SK-MEL-5 (cell line): ENCODE data around the gene TMEM171. TPM values are rescaled to one million over a fixed set of nuclear protein-coding genes. Genes with fewer than 3 reads are reported as not detected.

Experiments
- DNase-seq: peaks from one replicate; pipeline ENCODE4 v3.0.0-alpha.2; 2016; ENCODE audit warnings: low read depth, low spot score
- in situ Hi-C: cut with HindIII; loops from 2 replicates; pipeline ENCODE4 v1.10.0; 2016; ENCODE audit warnings: low sequenced_read_pairs, high pct_unique_total_duplicates, low pct_unique_long_range_greater_than_20kb
- total RNA-seq: library from RNA; depleted of rRNA; stranded (reverse); fragments of >200 nt; shearing (Covaris generic); gene quantifications from 2 replicates; pipeline ENCODE4 v1.2.3, GENCODE V29; 2014

TMEM171 gene
- total RNA-seq, 1 experiment from 2014 or later = 4.8 TPM

DNA sequence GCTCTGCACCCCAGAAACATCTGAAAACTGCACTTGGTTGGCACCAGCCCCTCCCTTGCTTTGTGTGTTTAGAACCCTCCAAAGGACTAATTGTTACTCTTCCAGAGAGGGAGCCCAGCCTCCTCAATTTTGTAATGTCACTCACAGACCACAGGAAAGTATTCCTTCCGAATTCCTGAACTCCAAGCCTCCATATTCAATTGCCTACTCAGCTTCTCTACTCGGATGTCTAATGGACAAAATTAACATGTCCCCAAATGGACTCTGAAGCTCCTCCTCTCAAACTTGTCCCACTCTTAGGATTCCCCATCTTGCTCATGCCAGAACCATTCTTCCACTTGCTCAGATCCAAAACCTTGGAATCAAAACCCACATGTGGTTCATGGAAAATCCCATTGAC, 3.9 kb upstream of the TMEM171 start:
- no peak for DNase-seq
- in situ Hi-C loops = no loop called here

DNA sequence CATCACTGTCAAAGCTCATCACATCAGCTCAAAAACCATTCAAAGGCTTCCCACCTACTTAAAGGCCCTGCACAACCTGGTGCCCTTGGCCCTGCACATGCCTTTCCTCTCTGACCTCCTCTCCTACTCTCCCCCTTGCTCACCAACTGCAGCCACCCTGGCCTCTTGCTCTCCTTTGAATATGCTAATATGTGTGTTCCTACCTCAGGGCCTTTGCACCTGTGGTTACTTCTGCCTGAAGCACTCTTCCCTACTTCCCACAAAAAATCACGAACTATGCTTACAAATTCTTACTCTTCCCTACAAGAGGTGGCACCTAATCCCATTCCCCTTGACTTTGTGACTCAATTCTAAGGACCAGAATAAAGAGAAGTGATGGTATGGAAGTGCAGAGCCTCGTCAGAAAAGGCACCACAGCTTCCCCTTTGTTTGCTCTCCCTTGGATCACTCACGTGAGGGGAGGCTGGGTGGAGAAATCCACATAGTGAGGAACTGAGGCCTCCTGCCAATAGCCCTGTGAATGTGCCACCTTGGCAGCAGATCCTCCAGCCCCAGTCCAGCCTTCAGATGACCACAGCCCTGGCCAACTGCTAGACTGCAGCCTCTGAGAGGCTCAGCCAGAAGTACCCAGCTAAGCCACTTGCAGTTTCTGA, 3.2 kb upstream of the TMEM171 start:
- in situ Hi-C loops = no loop called here
- no peak for DNase-seq

DNA sequence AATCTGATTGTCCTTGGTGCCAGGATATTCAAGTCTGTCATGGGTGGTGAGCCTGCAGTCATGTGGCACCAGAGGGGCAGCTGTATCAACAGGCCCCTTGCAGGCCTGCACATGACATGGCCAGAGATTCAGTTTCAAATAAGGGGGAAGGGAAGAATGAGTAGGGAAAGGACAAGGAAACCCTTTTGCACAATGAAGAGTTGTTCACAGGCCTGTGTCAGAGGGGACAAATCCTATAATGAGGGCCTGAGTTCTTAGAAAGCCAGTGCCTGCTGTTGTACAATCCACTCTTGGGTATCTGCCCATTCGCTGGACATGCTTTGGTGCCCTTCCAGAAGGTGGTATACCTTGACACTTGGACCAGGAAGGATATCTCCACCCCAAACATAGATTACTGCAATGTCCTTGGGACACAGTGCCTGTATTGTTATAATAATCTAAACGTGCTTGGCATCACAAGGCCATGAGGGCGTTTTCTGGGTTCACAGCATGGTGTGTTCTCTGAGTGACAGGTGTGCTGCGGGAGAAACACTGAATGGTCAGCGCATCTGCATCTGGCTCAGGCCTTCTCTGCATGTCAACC, 1.9 kb upstream of the TMEM171 start:
- in situ Hi-C loops = no loop called here
- DNase-seq = peak; percentile 63

DNA sequence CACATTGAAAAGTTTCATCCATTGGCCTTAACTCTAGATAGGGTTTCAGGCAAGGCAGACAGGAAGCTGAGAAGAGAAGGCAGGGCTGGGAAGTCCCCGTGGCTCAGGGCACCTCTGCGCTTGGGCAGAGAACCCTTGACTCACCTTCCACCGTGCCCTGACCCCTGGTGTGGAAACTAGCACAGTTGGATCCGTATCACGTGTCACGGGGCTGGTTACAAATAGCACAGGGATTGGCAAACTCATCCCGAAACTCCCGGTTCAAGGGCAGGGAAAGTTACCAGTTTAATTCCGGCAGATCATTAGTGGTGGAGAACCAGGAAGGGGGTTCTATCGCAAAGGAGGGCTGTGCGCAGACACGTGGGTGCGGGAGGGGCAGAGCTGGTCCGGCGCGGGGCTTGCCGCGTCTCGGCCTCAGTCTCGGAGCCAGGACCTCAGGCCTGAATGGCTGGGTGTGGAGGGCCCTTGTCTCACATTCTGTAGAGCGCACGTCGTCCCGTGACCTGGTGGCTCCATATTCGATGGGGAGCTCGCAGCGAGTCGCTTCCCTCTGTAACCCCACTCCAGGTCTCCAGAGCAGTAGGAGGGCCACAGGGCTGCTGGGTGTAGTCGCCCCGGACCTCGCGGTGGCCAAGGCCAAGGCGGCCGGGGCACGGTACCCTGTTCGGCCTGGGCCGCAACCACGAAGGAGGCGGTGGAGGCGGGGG, 771 bp upstream of the TMEM171 start:
- in situ Hi-C loops = no loop called here
- no peak for DNase-seq

DNA sequence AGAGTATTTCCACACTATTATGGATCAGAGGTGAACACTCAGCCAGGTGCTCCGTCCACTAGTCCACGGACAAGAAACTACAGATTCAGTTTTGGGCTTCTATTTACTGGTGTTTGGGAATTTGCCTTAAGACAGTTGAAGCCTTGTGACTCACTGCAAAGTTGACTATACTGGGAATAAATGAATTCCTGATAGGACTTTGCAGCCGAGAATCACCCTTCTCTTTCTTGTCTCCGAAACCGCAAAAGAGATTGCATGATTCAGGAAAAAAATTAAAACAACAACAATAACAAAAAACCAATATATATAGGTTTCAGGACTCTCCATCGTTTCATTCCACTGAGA, 716 bp downstream of the TMEM171 start:
- in situ Hi-C loops = no loop called here
- DNase-seq = no peak

DNA sequence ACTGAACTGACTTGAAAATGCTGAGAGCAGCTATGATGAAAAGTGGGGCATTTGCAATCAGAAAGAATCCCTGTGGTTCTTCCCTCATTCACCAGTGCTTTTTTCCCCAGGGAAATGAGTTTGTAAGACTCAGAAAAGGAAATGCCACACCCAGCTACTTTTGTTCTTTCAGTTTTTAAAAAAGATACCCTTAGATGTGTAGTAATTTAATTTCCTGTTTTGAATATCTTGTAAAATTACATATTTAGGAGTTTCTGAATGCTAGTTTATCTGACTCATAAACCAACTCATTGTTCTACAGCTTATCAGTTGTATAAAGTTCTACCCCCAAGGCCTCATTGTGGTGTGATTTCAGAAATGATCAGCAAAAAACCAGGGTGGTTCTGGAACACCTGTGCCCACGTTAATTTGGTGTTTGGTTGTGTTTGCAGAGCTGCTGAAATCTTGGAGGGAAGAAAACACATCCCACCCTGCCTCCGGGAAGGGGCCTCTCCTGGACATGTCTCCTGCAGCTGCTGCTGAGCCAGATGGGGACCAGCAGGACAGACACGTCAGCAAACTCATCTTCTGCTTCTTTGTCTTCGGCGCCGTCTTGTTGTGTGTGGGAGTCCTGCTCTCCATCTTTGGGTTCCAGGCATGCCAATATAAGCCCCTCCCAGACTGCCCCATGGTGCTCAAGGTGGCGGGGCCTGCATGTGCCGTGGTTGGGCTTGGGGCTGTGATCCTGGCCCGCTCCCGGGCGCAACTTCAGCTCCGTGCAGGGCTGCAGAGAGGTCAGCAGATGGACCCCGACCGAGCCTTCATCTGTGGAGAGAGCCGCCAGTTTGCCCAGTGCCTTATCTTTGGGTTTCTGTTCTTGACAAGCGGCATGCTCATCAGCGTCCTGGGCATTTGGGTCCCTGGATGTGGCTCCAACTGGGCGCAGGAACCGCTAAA, 2.8 kb downstream of the TMEM171 start:
- DNase-seq = peak; percentile 16

DNA sequence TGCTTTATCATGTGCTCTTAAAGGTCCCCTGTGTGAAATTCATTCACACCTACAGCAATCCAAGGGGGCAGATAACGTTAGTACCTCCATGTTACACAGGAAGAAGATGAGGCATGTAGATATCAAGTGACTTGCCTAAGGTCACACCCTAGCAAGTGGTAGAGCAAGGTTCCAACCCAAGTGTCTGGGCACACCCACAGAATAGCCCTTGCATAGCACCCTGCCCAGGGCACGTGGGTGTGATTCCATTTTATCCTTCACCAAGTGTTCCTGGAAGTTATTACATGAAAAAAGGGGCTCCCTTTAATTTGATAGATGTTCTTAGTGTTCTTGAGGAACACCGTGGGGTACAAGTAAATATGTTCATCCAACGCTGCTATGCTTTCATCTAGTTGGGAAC, 4.9 kb downstream of the TMEM171 start:
- in situ Hi-C loops = no loop called here
- no peak for DNase-seq

More for the DNA sequence above, 2.8 kb downstream of the TMEM171 start:
- in situ Hi-C loops = no loop called here

DNA sequence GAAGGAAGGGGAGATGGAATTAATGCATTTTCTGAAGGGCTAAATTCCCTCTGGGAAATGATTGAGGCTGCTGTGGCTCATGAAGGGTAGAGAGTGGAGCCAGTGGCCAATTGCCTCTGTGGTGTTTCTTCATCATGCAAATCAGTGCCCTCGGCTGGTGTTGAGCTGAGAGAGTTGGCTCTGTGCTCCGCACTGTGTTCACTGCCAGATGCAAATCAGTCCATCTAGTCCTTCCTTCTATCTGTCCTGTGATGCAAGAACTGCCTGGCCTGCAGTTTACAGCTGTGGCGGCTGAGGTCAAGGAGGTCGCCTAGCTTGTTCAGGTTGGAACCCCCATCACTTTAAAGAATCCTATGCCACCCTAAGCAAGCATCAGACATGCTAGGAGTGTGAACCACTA, 6.0 kb downstream of the TMEM171 start:
- no peak for DNase-seq
- in situ Hi-C loops = no loop called here

DNA sequence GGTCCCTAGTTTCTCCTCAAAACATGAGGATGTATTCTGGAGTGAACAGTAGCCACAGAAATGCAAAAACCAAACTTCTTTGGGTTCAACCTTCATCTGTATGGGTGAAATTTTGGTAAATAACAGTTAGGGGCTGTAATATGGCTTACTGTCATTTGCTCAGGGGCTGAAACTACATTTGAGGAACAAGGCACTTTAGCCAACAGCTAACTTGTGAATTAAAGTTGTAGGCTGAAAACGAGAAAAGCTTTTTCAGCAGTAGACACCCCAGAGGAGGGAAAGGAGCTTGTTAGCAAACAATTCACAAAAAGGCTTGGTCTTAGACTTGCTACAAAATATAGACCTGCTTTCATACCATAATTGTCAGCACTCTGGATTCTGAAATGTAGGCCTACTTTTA, 6.6 kb downstream of the TMEM171 start:
- in situ Hi-C loops = no loop called here
- DNase-seq = no peak

DNA sequence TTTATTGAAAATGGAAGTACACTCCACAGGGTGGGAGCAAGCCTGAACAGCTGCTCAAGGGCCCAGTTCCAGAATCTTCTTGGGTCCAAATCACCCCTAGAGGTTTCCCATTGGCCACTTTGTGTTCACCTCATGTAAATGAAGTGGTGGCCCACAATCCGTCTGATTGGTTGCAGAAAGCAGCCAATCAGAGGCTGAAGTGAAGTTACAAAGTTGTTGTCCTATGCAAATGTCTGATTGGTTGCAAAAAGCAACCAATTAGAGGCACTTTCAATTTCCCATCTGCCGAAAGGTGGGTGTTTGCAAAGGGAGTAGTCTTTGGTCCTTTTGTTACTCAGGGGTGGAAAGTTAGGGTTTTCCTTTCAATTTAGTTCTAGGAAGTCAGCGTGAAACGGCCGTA, 8.8 kb downstream of the TMEM171 start:
- no peak for DNase-seq
- in situ Hi-C loops = no loop called here

DNA sequence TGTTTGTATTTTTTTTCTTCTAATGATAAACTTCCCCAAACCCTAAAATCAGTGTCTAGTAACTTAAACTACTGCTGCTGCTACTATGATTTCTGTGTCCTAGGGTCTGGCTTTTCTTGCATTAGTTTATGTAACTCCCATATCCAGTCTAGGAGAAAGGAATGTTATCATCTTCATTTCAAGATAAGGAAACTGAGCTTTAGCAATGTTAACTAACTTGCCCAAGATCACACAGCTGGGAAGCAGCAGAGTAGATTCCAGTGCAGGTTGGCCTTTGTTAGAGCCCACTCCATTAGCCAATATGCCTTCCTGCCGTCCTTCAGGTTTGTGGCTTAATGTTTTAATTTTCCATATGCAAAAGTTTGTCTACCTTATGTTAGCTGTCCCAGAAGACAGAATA, 10.4 kb downstream of the TMEM171 start:
- no peak for DNase-seq
- in situ Hi-C loops = no loop called here

DNA sequence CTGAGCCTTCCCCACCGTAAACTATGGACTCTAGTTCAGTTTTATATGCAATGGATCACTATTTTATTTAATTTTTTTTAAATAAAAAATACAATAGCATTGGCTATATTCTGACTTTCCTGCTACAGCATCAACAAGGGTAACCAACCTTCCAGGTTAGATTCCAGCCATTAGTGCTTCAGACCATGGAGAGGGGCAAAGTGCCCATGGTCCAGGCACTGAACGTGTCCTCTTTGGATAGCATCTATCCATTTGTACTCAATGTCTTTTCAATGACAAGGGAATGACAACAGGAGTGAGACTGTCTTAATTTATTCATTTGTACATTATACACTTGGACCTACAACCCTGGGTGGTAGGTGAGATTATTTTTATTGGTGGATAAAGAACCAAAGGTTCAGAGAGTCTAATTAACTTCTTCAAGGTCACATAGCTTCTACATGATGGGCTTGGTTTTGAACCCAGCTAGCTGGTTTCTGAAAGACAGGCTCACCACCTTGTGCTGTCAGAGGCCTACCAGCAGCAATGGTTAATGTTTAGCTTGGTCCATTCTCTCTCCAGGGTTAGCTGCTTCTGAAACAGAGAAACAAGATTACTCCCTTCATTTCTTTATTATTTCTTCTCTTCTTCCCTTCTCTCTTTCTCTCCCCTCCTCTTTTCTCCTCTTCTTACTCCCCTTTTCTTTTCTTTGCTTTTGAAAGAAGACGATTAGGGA, 11.5 kb downstream of the TMEM171 start:
- no peak for DNase-seq
- in situ Hi-C loops = no loop called here

DNA sequence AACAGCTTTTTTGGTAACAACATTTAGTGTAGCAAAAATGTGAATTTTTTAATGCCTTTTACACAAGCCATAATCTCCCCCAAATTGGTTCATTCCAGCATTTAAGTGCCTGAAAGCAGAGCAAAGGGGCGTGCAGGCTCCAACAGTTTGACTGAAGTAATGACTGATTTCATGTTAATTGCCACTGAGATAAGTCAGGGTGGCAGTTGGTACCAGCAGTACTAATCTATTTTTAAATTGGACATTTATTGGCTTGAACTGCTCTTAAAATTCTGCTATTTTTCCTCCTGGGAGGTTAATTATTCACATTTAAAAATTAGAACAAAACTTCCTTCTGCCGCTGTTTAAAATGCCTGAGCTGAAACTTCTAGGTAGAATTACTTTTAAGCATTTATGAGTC, 12.4 kb downstream of the TMEM171 start:
- no peak for DNase-seq
- in situ Hi-C loops = no loop called here

DNA sequence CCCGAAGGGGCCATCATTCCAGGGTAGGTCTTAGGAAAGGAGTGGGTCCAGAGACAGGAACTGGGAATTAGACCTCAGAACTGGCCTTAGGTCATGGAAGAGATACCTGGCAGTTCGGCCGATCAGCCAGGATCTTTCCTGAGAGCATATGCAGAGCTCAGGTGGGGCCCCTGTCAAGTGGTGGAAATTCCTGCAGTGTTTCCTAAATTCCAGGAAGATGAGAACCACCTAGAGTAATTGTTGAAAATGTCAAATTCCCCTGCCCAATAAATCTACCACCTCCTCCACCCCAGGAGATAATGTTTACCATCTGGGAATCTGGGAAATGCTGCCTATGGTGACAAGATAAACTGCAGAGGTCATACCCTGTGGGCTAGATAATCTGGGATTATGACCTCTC, 14.6 kb downstream of the TMEM171 start:
- DNase-seq = no peak
- in situ Hi-C loops = no loop called here

DNA sequence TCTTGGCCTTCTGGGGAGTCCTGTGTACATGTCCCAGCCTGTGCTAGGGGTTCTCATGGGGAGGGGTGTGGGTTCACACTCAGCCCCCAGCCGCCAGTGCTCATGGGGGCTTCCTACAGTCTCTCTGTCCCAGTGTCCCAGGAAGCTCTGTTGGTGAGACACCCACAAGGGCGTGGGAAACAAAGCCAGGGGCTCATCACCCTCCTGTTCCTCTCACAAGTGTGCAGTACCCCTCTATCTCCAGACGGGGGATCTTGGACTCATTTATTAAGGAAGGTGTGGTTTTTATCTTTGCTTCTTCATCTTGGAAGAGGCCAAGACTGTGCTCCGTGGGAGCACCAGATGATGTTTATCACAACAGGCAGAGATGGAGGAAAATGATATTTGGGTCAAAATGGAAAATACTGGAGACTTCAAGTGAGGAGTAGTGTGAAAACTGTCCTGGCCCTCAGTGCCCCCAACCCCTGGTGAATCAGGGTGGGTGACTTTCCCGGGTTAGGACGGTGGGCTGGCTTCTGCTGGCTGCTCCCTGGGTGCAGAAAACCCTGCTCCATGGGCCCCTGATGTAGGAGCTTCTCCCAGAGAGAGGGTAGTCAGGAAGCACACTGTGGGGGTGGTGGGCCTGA, 15.2 kb downstream of the TMEM171 start:
- DNase-seq = peak; percentile 62
- in situ Hi-C loops = no loop called here

DNA sequence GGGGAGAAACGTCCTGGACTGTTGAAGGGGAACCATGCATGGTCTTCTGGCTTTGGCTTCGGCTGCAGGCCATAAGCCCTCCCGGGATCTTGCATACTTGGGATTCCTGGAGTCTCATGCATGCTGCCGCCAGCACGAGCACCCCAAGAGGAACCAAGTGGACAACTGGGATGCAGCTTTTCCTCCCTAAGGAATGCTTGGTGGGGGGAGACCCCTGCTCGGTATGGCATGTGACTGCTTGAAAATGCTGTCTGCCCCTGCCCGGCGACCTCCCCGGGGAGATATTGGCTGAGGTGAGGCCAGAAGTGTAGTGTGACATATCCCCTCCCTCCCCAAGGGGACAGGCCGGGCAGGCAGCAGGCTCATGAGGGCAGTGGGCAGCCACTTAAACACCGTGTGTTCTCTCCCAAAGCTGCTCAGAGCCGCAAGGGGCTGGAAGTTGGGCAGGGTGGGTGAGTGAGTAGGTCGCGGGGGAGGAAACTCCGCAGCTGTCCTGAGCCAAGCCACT, 15.7 kb downstream of the TMEM171 start:
- DNase-seq = no peak
- in situ Hi-C loops = no loop called here
